GM12801 (cell line): ENCODE measurements around the gene TEX38.

Experiments
- TF ChIP-seq, protein P1 (sequence below): IDR thresholded peaks from one replicate; pipeline ENCODE4 v1.5.1; 2011; ENCODE audit warnings: control low read depth; ENCODE audit not compliant: insufficient read length; ENCODE audit errors: extremely low read depth

TEX38 gene

DNA sequence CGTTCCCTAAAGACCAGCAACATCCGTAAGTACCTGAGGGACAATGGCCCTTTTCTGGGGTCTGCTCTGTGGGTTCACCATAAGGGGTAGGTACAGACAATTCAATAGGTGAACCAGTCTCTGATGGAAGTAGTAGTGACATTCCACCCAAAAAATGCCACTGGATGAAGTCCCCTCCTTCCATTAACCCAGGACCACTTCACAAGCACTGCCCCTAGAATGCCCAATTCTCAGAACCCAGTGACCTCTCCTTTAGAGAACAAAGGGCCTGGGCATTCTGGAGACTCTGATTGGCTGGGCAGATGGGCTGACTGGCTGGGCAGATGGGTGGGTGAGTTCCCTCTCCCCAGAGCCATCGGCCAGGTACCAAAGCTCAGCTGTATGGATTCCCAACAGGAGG is at the start of gene TEX38:
TEX38 (plus strand) TSS at position 301 of the 400 bp plus-strand sequence; CDS start at position 382, 81 bp downstream.
- TF ChIP-seq, protein P1, sequence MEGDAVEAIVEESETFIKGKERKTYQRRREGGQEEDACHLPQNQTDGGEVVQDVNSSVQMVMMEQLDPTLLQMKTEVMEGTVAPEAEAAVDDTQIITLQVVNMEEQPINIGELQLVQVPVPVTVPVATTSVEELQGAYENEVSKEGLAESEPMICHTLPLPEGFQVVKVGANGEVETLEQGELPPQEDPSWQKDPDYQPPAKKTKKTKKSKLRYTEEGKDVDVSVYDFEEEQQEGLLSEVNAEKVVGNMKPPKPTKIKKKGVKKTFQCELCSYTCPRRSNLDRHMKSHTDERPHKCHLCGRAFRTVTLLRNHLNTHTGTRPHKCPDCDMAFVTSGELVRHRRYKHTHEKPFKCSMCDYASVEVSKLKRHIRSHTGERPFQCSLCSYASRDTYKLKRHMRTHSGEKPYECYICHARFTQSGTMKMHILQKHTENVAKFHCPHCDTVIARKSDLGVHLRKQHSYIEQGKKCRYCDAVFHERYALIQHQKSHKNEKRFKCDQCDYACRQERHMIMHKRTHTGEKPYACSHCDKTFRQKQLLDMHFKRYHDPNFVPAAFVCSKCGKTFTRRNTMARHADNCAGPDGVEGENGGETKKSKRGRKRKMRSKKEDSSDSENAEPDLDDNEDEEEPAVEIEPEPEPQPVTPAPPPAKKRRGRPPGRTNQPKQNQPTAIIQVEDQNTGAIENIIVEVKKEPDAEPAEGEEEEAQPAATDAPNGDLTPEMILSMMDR, result no peak

DNA sequence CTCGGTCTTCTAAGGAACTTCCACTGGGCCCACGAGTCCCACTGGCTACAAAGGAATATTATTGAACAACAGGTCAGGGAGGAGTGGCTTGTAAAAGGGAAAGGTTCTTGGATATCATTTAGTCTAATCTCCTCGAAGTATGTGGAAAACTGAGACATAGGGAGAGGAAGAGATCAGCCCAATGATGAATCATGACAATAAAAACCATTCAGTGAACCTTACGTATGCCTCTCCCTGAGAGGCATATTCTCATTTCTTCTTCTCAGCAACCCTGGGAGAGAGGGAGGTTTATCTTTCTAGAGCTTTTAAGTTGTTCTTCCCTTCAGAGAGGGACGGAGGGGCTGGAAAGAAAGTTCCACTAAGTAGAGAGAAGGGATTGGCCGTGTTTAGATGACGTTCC is 49.7 kb upstream of the TEX38 start:
- TF ChIP-seq, protein P1, result no peak

DNA sequence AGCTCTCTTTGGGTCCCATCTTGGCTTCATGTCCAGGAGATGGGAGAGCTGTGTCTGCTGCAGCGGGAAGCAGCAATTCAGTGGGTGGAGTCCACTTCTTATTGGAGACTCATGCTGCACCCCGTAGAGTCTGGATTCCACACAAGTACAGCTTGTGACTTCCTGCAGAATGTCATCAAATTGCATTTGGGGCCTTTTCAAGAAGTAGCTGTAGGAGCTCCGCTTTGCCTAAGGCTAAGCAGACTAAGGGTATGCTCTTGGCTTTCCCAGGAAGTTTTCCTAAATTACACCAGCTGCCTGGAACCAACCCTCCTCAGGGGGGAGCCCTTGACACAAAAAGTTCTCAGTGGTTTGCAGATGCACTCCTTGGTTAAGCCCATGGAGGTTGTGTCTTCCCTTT is 49.3 kb upstream of the TEX38 start:
- TF ChIP-seq, protein P1, result no peak

DNA sequence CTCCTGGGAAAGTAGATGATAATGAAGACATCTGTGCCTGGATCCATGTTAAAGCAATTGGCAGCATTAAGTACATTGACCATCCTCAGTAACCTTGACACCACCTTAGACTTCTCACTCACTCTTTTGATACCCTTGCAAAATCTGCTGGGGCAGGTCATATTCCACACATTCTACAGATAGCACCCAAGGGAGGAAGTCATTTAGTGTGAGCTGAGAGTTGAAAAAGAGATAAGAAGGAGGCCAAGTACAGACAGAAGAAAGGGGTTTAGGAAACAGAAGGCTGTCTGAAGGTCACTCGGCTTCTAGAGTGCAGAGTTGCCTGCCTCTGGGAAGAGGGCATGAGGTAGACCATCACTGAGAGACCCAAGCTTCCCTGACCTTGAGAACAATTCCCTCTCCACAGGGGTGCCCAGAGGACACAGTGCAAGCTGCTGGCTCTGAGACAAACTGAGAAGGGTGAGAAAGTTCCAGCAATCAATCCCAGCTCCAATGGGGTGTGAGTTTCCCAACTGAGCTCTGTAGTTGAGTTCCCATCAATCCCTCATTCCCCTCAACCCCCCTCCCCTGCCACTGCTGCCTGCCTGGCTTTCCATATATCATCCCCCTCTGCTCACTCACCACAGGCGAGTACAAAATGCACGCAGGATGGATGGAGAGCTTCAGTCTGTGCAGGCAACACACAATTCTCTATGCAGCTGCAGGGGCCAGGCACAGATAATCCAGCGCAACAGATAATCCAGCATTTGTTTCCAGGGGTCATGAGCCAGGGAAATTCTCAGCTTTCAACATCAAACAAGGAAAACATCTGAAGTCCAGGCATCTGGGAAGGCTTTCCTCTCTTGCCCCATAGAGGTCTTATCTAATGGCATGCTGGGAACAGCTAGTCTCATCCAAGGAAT is 47.7 kb upstream of the TEX38 start:
- TF ChIP-seq, protein P1, result no peak

DNA sequence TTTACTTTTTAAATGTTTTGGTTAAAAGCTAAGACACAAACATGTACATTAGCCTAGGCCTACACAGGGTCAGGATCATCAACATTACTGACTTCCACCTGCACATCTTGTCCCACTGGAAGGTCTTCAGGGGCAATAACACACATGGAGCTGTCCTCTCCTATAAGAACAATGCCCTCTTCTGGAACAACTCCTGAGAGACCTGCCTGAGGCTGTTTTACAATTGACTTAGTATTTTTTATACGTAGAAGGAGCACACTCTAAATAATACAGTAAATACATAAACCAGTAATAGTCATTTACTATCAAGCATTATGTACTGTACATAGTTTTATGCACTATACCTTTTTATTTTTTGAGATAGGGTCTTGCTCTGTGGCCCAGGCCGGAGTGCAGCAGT is 40.9 kb upstream of the TEX38 start:
- TF ChIP-seq, protein P1, result no peak

DNA sequence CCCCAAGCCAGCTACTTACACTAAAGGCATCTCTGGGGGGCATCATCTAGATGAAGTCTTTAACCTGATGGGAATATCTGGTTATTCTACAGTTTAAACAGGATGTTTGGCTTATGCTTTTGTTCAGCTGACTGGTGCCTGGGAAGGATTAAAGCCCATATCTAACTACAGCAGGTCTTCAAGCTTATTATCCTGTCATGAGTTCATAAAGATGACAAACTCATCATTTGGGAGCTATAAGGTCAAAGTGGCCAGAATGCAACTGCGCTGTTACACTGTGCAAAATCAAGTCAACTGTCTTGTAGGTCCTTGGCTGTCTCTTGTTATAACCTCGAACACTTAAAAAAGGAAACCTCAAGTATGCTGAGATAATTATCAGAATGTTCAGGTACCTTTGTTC is 36.4 kb upstream of the TEX38 start:
- TF ChIP-seq, protein P1, result no peak

DNA sequence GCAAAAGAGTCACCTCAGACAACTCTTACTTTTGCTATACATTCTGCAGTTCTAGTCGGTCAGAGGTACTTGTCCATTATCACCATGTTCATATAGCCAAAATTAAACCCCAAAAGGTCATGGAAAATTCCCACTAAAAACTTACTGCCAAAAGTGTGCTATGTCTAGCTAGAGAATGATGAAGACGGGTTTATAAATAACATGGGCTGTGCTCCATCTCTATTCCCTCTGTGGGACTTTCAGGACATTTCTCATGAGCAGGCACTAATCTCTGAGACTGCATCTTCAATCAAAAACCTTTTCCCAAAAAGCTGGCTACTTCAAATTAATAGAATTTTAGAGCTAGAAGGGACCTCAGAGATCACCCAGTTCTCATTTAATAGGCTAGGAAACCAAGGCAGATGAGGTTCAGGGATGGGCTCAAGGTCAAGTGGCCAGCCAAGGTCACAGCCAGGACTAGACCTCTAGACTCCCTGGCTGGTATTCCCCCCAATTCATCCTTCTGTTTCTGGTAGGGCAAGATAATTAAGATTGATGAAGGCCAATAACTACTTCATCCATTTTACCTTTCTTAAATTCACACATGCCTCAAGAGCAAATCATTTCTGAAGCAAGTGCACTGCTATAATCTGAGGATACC is 34.1 kb upstream of the TEX38 start:
- TF ChIP-seq, protein P1, result no peak
